CD4-positive, alpha-beta T cell treated with Interleukin-17A for 4 hours (primary cell): ENCODE data around the gene MRAS.
"Not testable (repeated sequence)": the region's sequence is repeated elsewhere in the genome, so short reads cannot be mapped to it uniquely, and the experiment has no call there.

ENCODE experiments used
- DNase-seq: peaks from one replicate; pipeline ENCODE4 v3.0.0-alpha.2; 2020; ENCODE audit warnings: mixed read lengths

Gene MRAS

GRCh38 chr3:138426211-138426610 lies 77.8 kb downstream of the MRAS start:
- DNase-seq: no peak

- not testable (repeated sequence) for DNase-seq
These were observed 78.4 kb downstream of the MRAS start for GRCh38 chr3:138426754-138427153.

GRCh38 chr3:138429665-138430064 lies 81.3 kb downstream of the MRAS start:
- DNase-seq: no peak

- no peak for DNase-seq
These were observed 84.3 kb downstream of the MRAS start for GRCh38 chr3:138432576-138433240.

- DNase-seq: no peak
These were observed 85.5 kb downstream of the MRAS start for GRCh38 chr3:138433892-138434275.

- DNase-seq: peak; percentile 45
These were observed 86.0 kb downstream of the MRAS start, which contains the start of gene ESYT3 for GRCh38 chr3:138434276-138434874. ESYT3 (plus strand) TSS chr3:138434616; CDS start chr3:138434799, 183 bp downstream.

- DNase-seq: no peak
These were observed 86.7 kb downstream of the MRAS start for GRCh38 chr3:138434875-138435772.

- DNase-seq: no peak
These were observed 87.5 kb downstream of the MRAS start for GRCh38 chr3:138435840-138436239.

- DNase-seq: no peak
These were observed 88.9 kb downstream of the MRAS start for GRCh38 chr3:138437281-138437680.

- no peak for DNase-seq
These were observed 90.5 kb downstream of the MRAS start for GRCh38 chr3:138438896-138439295.

- DNase-seq: no peak
These were observed 91.3 kb downstream of the MRAS start for GRCh38 chr3:138439646-138440045.

- no peak for DNase-seq
These were observed 91.7 kb downstream of the MRAS start for GRCh38 chr3:138440121-138440521.

GRCh38 chr3:138440596-138440995 lies 92.2 kb downstream of the MRAS start:
- DNase-seq: no peak

GRCh38 chr3:138441256-138441655 lies 92.9 kb downstream of the MRAS start:
- no peak for DNase-seq

- no peak for DNase-seq
These were observed 93.4 kb downstream of the MRAS start for GRCh38 chr3:138441742-138442141.

- no peak for DNase-seq
These were observed 94.1 kb downstream of the MRAS start for GRCh38 chr3:138442433-138442832.

- no peak for DNase-seq
These were observed 94.7 kb downstream of the MRAS start for GRCh38 chr3:138443091-138443490.

- DNase-seq: no peak
These were observed 95.4 kb downstream of the MRAS start for GRCh38 chr3:138443521-138444503.

- no peak for DNase-seq
These were observed 96.9 kb downstream of the MRAS start for GRCh38 chr3:138445236-138445635.

GRCh38 chr3:138445654-138446053 lies 97.3 kb downstream of the MRAS start:
- DNase-seq: no peak

- DNase-seq: no peak
These were observed 100.3 kb downstream of the MRAS start for GRCh38 chr3:138448631-138449030.

- DNase-seq: no peak
These were observed 101.1 kb downstream of the MRAS start for GRCh38 chr3:138449490-138449889.
